BJ (cell line): ENCODE data around the gene GRIK3. TPM values are rescaled to one million over a fixed set of nuclear protein-coding genes. Genes with fewer than 3 reads are reported as not detected.

ENCODE experiments used
- CTCF ChIA-PET: fragments of 350-600 bp; formaldehyde crosslinking; extraction: SDS; loops from one replicate; lab custom pipeline; 2021; ENCODE audit warnings: antibody characterized with exemption, inconsistent platforms; lab: Yijun Ruan, JAX
- POLR2A ChIA-PET: fragments of 300-600 bp; sonication (Branson Sonifier 250); formaldehyde crosslinking; extraction: SDS; loops from one replicate; lab custom pipeline; 2021; ENCODE audit warnings: antibody characterized with exemption; lab: Charles Lee
- DNase-seq: peaks from one replicate; pipeline ENCODE4 v3.0.0-alpha.2; 2011; ENCODE audit warnings: low read depth
- H3K27me3 ChIP-seq: 2 replicates; pipeline ENCODE4 v1.6.0; 2011; ENCODE audit warnings: low read length; ENCODE audit not compliant: control insufficient read depth, insufficient read depth
- H3K36me3 ChIP-seq: 2 replicates; pipeline ENCODE4 v1.5.1; 2011; ENCODE audit warnings: low read length; ENCODE audit not compliant: control insufficient read depth, insufficient read depth
- H3K4me3 ChIP-seq: 2 replicates; pipeline ENCODE4 v1.5.1; 2011; ENCODE audit warnings: low read depth, mild to moderate bottlenecking, control low read depth, low read length
- polyA plus RNA-seq: library from polyadenylated mRNA; depleted of rRNA; stranded (reverse); fragments of >200 nt; gene quantifications from 2 replicates; pipeline ENCODE4 v1.2.3, GENCODE V29; 2011
- TF ChIP-seq, protein P1 (sequence below): IDR thresholded peaks from 2 replicates; pipeline ENCODE4 v1.5.1; 2011; ENCODE audit warnings: low read depth, mild to moderate bottlenecking, control low read depth, inconsistent platforms, low read length, moderate library complexity; ENCODE audit not compliant: insufficient read depth

The GRIK3 gene
- polyA plus RNA-seq, 1 experiment = not detected

DNA sequence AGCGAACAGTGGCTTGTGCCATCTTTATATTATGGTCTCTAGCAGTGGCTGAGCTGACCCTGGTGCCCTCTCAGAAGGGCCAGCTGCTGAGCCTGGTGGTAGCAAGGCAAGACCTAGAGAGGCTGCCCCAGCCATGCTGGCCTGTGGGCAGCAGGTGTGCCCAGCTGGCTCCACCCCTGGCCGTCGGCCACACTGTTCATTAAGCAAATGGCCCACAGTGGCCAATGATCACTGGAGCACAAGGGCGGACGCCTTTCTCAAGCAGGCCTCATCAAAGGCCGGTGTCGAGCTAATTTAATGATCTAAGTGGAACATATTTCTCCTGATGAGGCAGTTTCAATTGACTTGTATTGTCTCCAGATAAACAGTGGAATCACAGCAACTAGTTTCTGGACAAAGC, 89.4 kb downstream of the GRIK3 start:
- DNase-seq = no peak
- POLR2A ChIA-PET = no interaction called here
- H3K36me3 ChIP-seq = no peaks in the 10 kb centered on the region
- CTCF ChIA-PET = no interaction called here
- H3K27me3 ChIP-seq = no peaks in the 10 kb centered on the region
- no peak overlapping the region for H3K4me3 ChIP-seq
- TF ChIP-seq, protein P1, sequence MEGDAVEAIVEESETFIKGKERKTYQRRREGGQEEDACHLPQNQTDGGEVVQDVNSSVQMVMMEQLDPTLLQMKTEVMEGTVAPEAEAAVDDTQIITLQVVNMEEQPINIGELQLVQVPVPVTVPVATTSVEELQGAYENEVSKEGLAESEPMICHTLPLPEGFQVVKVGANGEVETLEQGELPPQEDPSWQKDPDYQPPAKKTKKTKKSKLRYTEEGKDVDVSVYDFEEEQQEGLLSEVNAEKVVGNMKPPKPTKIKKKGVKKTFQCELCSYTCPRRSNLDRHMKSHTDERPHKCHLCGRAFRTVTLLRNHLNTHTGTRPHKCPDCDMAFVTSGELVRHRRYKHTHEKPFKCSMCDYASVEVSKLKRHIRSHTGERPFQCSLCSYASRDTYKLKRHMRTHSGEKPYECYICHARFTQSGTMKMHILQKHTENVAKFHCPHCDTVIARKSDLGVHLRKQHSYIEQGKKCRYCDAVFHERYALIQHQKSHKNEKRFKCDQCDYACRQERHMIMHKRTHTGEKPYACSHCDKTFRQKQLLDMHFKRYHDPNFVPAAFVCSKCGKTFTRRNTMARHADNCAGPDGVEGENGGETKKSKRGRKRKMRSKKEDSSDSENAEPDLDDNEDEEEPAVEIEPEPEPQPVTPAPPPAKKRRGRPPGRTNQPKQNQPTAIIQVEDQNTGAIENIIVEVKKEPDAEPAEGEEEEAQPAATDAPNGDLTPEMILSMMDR = no peak

DNA sequence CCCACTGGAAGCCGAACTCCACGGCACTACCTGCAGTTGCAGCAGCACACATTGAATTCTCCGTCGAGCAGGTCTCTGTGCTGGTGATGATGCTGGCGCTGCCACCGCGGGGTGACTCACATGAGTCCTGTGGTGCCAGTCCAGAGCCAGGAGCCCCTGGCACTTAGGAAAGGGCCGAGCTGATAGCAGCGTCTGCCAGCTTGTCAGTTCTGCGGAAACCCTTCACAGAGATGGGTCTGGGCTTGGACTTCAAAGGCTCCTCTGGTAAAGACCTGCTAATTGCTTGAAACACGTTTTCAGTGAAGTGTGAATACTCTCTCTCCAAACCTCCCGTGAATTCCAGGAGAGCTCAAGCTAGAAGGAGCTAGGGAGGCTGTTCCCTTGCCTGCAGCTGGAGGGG, 92.2 kb downstream of the GRIK3 start:
- H3K4me3 ChIP-seq = no peak overlapping the region
- TF ChIP-seq, protein P1 = no peak
- no peaks in the 10 kb centered on the region for H3K36me3 ChIP-seq
- ChIA-PET POLR2A (no interaction called here), CTCF (interaction anchor here (0.8 kb wide), 1 partner anchor 33 kb away, joined by 3 read pairs; no protein-coding TSS in a partner anchor)
- no peaks in the 10 kb centered on the region for H3K27me3 ChIP-seq
- no peak for DNase-seq

DNA sequence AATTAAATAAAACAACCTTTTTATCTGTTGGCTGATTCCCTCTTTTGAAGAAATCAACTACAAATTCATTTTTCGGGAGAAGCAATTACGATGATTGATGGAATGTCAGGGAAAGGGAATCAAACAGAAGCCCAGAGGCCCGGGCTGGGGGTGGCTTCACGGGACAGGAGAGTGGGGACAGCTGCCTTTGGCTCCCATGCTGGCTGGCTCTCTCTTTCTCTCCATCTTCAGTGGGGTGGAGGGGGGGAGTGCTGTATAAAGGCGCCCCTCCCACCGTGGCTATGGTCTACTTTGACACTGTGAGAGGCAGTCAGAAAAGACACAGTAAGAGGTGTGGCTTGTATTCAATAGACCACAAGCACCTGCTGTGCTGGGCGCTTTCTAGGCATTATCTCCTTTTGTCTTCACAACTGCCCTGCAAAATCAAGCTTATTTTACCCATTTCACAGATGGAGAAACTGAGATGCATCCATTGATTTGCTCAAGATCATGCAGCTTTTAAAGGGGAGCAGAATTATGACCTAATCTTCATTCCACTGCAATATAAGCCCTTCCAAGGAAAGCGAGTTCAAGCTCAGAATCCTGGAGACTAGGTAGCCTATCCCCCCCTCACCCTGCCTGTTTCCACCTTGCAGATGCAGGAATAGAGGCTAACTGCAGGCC, 92.9 kb downstream of the GRIK3 start:
- no peaks in the 10 kb centered on the region for H3K36me3 ChIP-seq
- no peaks in the 10 kb centered on the region for H3K27me3 ChIP-seq
- no peak for DNase-seq
- H3K4me3 ChIP-seq = no peak overlapping the region
- CTCF ChIA-PET = no interaction called here
- TF ChIP-seq, protein P1 = no peak
- POLR2A ChIA-PET = no interaction called here

DNA sequence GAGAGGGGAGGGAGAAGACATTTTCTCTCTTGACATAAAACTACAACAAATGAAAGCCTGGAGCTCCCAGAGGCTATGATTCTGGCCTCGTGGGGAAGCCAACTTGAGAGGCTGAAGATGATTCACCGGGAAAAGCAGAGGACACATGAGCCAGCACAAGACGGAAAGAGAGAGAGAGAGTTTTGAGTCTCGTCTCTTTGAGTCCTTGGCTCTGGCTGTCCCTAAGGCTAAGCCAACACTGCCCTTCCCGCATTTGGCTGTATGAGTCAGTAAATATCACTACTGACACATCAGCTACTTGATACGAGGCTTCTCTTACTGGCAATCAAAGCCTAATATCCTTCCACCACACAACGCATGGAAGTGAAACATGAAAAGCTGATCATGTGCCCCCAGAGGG, 95.5 kb downstream of the GRIK3 start:
- ChIA-PET POLR2A (no interaction called here), CTCF (no interaction called here)
- Histone ChIP-seq H3K36me3 (no peaks in the 10 kb centered on the region), H3K4me3 (no peak overlapping the region), H3K27me3 (no peaks in the 10 kb centered on the region)
- no peak for DNase-seq
- TF ChIP-seq, protein P1 = no peak

GRCh38 chr1:36937371-36937770, 96.9 kb downstream of the GRIK3 start:
- H3K27me3 ChIP-seq = no peaks in the 10 kb centered on the region
- TF ChIP-seq, protein P1 = no peak
- H3K36me3 ChIP-seq = no peaks in the 10 kb centered on the region
- DNase-seq = no peak
- no peak overlapping the region for H3K4me3 ChIP-seq
- CTCF ChIA-PET = no interaction called here
- POLR2A ChIA-PET = no interaction called here
